Right cardiac atrium (tissue), 5 donors: Measurements from ENCODE around the gene MAP3K10. TPM values are rescaled to one million over a fixed set of nuclear protein-coding genes. Genes with fewer than 3 reads are reported as not detected.
"Not testable (repeated sequence)": the region's sequence is repeated elsewhere in the genome, so short reads cannot be mapped to it uniquely, and the experiment has no call there.

Source experiments
- ATAC-seq, 2 donors: fragments of 200-7000 bp; cut with Tn5 transposase; one replicate each; pipeline versions ENCODE4 v1.8.0 to v1.9.1; 2020; ENCODE audit warnings: moderate library complexity in 2 of 2, mild to moderate bottlenecking in 1 of 2
- DNase-seq, 3 donors: peaks; one replicate each; pipeline ENCODE4 v3.0.0-alpha.2; 2020
- H3K27ac ChIP-seq: one replicate; pipeline ENCODE4 v1.5.1; 2013; ENCODE audit warnings: mild to moderate bottlenecking, low read length, control low read depth, moderate library complexity
- H3K27me3 ChIP-seq: one replicate; pipeline ENCODE4 v1.6.1; 2013; ENCODE audit not compliant: control insufficient read depth, insufficient read depth
- H3K4me1 ChIP-seq: one replicate; pipeline ENCODE4 v1.6.1; 2013; ENCODE audit warnings: low read length; ENCODE audit not compliant: control insufficient read depth, insufficient read depth
- H3K4me3 ChIP-seq: one replicate; pipeline ENCODE4 v1.5.1; 2013; ENCODE audit warnings: low read length, control low read depth
- H3K9me3 ChIP-seq: one replicate; pipeline ENCODE4 v1.6.1; 2013; ENCODE audit warnings: low read length; ENCODE audit not compliant: control insufficient read depth
- WGBS: extraction: QIAGEN DNeasy Blood & Tissue Kit; methylation state at CpG from one replicate; pipeline ENCODE4 v1.1.7; 2013; 5-methylcytosine and 5-hydroxymethylcytosine counted together
- intact Hi-C, 4 donors: fragments of 100-400 bp; cut with DNase I; formaldehyde crosslinking; loops; one replicate each; pipeline versions ENCODE4 v1.11.0 to v1.14.0; 2022 to 2023
- polyA plus RNA-seq: library from polyadenylated mRNA; stranded (reverse); fragments of 200-250 nt; gene quantifications from one replicate; pipeline ENCODE4 v1.2.3, GENCODE V29; 2013
- total RNA-seq, 4 donors: library from RNA; stranded (reverse); fragmentation: NEBNext Ultra II Directional; extraction: Animal tissue kit (Norgen Biotek cat#: 25700); gene quantifications; one replicate each; pipeline ENCODE4 v1.2.1, GENCODE V29; 2021
- donor health status: healthy with polysubstance abuse.
- donor health status: DM: no; HTN: yes; CAD: no.
- donor health status: DM: no; HTN: no; CAD: no.
- donor health status: DM: no; HTN: yes; CAD: no; lungs with severe emphysema.
- donor health status: DM: yes; HTN: yes; CAD: no.

Gene MAP3K10
- total and polyA plus RNA-seq, 5 donors: 16.9 to 25.3 (median 20.4) TPM

DNA sequence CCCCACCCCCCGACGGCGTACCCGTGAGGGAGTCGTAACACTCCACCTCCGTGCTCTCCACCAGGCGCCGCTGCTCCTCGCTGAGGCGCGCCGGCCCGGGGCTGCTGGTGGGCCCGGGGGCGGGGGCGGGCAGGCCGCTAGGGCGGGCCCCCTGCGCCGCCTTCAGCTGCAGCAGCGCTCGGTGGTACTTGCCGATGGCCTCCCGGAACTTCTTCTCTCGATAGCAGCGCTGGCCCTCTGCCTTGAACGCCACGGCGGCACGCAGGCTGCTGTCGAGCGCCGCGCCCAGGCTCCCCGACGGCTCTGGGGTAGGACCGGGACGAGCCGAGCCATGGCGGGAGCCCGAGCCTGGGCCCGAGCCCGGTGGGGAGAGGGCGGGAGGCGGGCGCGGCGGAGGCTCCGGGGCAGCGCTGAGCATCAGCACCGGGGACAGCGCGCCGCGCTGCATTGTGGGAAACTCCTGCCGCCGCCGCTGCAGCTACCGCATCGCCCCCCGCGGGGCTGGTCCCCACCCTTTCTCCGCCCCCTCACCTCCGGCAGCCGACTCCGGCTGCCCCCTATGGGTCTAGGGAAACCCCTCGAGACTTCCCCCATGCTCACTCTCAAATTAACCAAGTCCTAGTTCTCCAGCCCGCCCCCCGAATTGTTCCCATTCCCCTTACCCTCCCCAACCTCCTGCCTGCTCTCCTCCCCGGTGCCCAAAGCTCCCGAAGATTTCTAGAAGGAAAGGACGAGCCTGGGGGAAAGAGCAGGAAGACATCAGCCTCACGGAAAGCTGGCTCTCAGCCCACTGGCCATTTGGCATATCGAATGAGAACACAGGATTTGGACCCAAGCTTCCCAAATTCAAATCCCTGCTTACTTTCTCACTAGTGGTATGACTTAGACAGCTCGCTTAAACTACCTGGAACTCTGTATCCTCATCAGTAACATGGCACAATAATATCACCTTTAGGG lies 27.0 kb downstream of the MAP3K10 start, which contains the start of gene TTC9B:
Gene TTC9B (minus strand): TSS at position 451 of the 957 bp plus-strand sequence. CDS start 3 bp downstream, at position 448.
- no peaks in the 10 kb centered on the region for H3K4me1 ChIP-seq
- H3K27ac ChIP-seq: no peak within 1 kb of the TSS
- H3K9me3 ChIP-seq: no peaks in the 10 kb centered on the region
- H3K27me3 ChIP-seq: no peaks in the 10 kb centered on the region
- 3% methylated on average over 75 of the region's 75 CpGs for WGBS
- no peak within 1 kb of the TSS for H3K4me3 ChIP-seq
- peak in 1 of 2 donors; percentile 15 for ATAC-seq
- intact Hi-C loops: no loop called here
- DNase-seq: peak in 2 of 3 donors; percentile 56 to 62

GRCh38 chr19:40219029-40219428 lies 27.8 kb downstream of the MAP3K10 start:
- ATAC-seq, H3K27me3 ChIP-seq, H3K27ac ChIP-seq, H3K9me3 ChIP-seq, DNase-seq, H3K4me3 ChIP-seq, intact Hi-C loops, H3K4me1 ChIP-seq: not testable (repeated sequence)
- 77% methylated on average over 4 of the region's 4 CpGs for WGBS

- no peak overlapping the region for H3K4me3 ChIP-seq
- H3K27ac ChIP-seq: no peak overlapping the region
- ATAC-seq (no peak), DNase-seq (no peak)
- H3K4me1 ChIP-seq: no peaks in the 10 kb centered on the region
- no peaks in the 10 kb centered on the region for H3K9me3 ChIP-seq
- intact Hi-C loops: loop anchor here (5.0 to 10.0 kb wide), 3 partner anchors 75 to 82 kb away; no protein-coding TSS in a partner anchor
- WGBS: 27% methylated on average over 8 of the region's 8 CpGs
- no peaks in the 10 kb centered on the region for H3K27me3 ChIP-seq
Observed at GRCh38 chr19:40219721-40220276, 28.6 kb downstream of the MAP3K10 start.

DNA sequence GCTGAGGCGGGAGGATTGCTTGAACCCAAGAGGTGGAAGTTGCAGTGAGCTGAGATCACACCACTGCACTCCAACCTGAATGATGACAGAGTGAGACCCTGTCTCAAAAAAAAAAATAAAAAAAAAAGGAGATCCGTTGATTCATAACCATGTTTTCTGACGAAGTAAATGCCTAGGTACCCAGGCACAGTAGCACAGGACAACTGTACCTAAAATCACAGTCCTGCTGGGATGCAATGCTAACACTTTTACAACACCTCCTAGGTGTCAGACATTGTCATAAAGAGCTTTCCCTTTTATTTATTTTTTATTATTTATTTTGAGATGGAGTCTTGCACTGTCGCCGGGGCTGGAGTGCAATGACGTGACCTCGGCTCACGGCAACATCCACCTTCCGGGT lies 29.4 kb downstream of the MAP3K10 start:
- H3K4me3 ChIP-seq: no peak overlapping the region
- ATAC-seq: no peak
- intact Hi-C loops: loop anchor here (5.0 to 10.0 kb wide), 3 partner anchors 76 to 83 kb away; no protein-coding TSS in a partner anchor
- no peaks in the 10 kb centered on the region for H3K9me3 ChIP-seq
- H3K27ac ChIP-seq: no peak overlapping the region
- no peaks in the 10 kb centered on the region for H3K27me3 ChIP-seq
- 86% methylated on average over 9 of the region's 9 CpGs for WGBS
- peaks cover 2% of the 10 kb centered on the region for H3K4me1 ChIP-seq
- no peak for DNase-seq

- Histone ChIP-seq H3K27me3 (no peaks in the 10 kb centered on the region), H3K4me3 (no peak overlapping the region), H3K9me3 (no peaks in the 10 kb centered on the region), H3K27ac (no peak overlapping the region), H3K4me1 (peaks cover 3% of the 10 kb centered on the region)
- WGBS: 56% methylated on average over 41 of the region's 41 CpGs
- peak; percentile 84 to 87 for ATAC-seq
- DNase-seq: peak; percentile 80 to 84 (median 84)
- intact Hi-C loops: loop anchor here (5.0 to 10.0 kb wide), 3 partner anchors 77 to 85 kb away; no protein-coding TSS in a partner anchor
Observed at GRCh38 chr19:40221858-40222619, 30.8 kb downstream of the MAP3K10 start.

GRCh38 chr19:40223135-40223822 lies 32.1 kb downstream of the MAP3K10 start:
- ATAC-seq: no peak
- H3K4me3 ChIP-seq: no peak overlapping the region
- DNase-seq: peak in 2 of 3 donors; percentile 61 to 67
- no peaks in the 10 kb centered on the region for H3K27me3 ChIP-seq
- no peaks in the 10 kb centered on the region for H3K9me3 ChIP-seq
- 26% methylated on average over 48 of the region's 48 CpGs for WGBS
- peaks cover 3% of the 10 kb centered on the region for H3K4me1 ChIP-seq
- no peak overlapping the region for H3K27ac ChIP-seq
- intact Hi-C loops: loop anchor here (5.0 to 10.0 kb wide), 3 partner anchors 78 to 86 kb away; no protein-coding TSS in a partner anchor

DNA sequence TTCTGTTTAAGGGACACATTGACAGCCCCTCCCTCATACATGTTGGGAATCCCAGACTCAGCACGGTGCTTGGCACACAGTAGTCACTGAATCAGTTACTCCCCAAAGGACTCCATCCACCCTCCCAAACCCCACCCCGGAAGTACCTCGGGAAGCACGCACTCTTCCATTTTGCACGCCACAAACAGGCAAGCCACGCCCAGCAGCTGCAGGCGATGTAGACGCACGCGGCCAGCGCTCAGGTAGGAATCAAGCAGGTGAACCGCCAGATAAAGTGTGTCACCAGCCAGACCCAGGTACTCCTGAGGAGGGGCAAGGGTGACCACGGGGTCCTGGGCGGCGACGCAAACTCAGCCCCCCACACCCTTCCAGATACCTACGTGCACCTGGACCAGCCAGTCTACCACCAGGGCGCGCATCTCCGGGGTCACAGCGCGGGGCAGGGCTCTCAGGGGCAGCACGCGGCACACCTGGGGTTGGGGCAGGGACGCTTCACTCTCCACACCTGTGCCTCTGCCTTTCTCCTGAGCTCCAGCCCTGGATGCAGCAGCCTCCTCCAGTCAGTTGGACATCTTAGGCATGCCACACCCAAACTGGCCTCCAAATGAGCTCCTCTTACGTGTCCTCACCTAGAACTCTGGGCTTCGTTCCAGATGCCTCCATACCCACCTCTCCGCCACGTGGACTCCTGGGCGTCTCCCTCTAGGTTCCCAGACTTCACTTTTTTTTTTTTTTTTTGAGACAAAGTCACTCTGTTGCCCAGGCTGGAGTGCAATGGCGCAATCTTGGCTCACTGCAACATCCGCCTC lies 33.3 kb downstream of the MAP3K10 start:
- no peak overlapping the region for H3K27ac ChIP-seq
- DNase-seq (no peak), ATAC-seq (no peak)
- 81% methylated on average over 32 of the region's 32 CpGs for WGBS
- no peaks in the 10 kb centered on the region for H3K9me3 ChIP-seq
- H3K27me3 ChIP-seq: no peaks in the 10 kb centered on the region
- intact Hi-C loops: loop anchor here (5.0 to 10.0 kb wide), 3 partner anchors 80 to 87 kb away; no protein-coding TSS in a partner anchor
- peaks cover 3% of the 10 kb centered on the region for H3K4me1 ChIP-seq
- H3K4me3 ChIP-seq: no peak overlapping the region

GRCh38 chr19:40225440-40226305 lies 34.4 kb downstream of the MAP3K10 start:
- Histone ChIP-seq H3K4me3 (peak overlapping the region; percentile 21), H3K27ac (no peak overlapping the region), H3K27me3 (no peaks in the 10 kb centered on the region), H3K9me3 (no peaks in the 10 kb centered on the region), H3K4me1 (peaks cover 3% of the 10 kb centered on the region)
- intact Hi-C loops: loop anchor here in 1 of 4 donors (10.0 kb wide), 1 partner anchor 81 kb away; no protein-coding TSS in a partner anchor
- no peak for DNase-seq
- 24% methylated on average over 21 of the region's 21 CpGs for WGBS
- ATAC-seq: no peak

DNA sequence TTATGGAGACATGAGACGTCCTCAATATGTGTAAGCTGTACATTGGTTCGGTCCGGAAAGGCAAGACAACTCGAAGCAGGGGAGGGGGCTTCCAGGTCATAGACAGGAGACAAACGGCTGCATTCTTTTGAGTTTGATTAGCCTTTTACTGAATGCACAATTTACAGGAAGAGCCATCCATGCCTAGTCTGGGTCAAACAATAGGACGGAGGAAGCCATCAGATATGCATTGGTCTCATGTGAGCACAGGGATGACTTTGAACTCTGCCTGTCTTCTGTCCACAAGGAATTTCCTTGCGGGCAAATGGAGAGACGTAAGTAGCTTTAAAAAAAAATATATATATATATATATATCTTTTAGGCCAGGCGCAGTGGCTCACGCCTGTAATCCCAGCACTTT lies 37.1 kb downstream of the MAP3K10 start:
- Histone ChIP-seq H3K9me3 (no peaks in the 10 kb centered on the region), H3K4me3 (no peak overlapping the region), H3K27ac (no peak overlapping the region), H3K4me1 (peaks cover 8% of the 10 kb centered on the region), H3K27me3 (no peaks in the 10 kb centered on the region)
- DNase-seq (no peak), ATAC-seq (no peak)
- intact Hi-C loops: loop anchor here in 1 of 4 donors (10.0 kb wide), 1 partner anchor 84 kb away; no protein-coding TSS in a partner anchor
- 51% methylated on average over 10 of the region's 10 CpGs for WGBS
